ENCODE data around the gene PDCL2. TPM values are rescaled to one million over a fixed set of nuclear protein-coding genes. Genes with fewer than 3 reads are reported as not detected.

PDCL2 gene
- total and polyA plus RNA-seq, 10 of the 15 experiments (the other 5 are each of a cell fraction or from before 2014, with no cell fraction given), result not detected

DNA sequence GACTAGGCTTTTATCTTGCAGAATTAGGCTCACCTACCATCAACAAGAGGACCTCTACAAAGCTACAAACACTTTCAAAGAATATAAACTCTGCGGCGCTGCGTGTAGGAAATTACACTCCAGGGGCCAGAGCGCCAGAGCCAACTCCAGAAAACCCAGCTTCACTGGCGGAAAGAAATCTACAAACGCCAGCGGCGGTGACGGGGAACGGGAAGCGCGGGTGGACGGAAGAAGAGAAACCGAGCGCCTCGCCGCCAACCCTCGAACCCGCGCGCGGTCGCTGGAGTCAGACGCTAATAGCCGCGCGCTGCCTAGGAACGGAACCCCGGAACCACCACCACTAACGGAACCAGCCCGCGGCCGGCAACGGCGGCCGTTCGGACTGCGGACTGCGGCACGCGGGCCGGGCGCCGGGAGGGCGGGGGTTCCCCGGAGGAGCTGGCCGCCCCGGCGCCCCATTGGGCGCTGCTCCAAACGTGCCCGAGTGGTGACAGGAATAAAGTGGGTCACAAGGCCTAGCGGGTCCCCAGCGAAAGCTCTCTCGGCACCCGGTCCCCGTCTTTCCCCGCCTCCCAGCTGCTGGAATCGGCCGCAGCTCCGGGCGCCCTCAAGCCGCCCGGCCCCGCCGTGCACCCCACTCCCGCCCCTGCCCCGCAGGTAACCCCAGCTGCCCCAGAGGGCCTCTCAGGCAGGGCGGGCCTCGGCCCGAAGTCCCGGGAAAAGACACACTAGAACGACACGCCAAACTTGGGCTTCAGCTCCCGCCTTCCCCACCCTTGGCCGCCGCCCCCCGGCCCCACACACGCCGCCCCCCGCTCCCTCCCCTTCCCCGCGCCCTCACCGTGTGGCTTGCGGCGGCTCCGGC lies 46.2 kb downstream of the PDCL2 start (continued):
- TF ChIP-seq RCOR1 (conservative IDR thresholded peaks at IDR 0.05; ENCODE audit: low read depth, low read length) (0 out of 2 replicates have a peak, but pooled peaks have one; percentile 19), ZNF207 (IDR thresholded peaks at IDR 0.05; ENCODE audit: borderline replicate concordance) (peak; percentile 60; the same call in 1 of the 2 replicates), NBN (IDR thresholded peaks at IDR 0.05) (peak; percentile 48; the same call in 1 of the 2 replicates)

DNA sequence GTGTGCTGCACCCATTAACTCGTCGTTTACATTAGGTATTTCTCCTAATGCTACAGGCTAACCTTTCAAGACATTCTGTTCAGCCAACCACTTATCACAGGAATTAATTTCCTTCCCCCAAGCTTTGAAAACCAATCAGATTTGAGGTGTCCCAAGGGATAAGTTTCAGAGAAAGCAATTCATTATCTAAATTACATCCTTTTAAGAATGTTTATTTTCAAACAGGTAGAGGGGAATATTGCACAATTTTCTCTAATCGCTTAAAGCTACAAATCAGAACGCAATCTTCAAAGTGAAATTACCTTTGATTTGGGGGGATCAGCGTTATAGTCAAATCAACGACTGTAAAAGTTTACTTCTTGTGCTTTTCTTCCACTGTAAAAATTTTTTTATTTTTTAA lies 46.9 kb downstream of the PDCL2 start:
- ATAC-seq (no peak), FAIRE-seq (no peak), DNase-seq (ENCODE audit: low read depth, low spot score) (no peak)
- H3K79me2 ChIP-seq (ENCODE audit: control insufficient read depth, insufficient read depth, low read length), result peaks cover 38% of the 10 kb centered on the region
- no peaks in the 10 kb centered on the region for H3K9me3 ChIP-seq (replicated peaks; ENCODE audit: control insufficient read depth, insufficient read depth, low read length)
- peak overlapping the region; percentile 85 for H3K27ac ChIP-seq (ENCODE audit: control insufficient read depth, insufficient read depth)
- ChIA-PET SMC1A (ENCODE audit: uncharacterized antibody, unreplicated experiment) (interaction anchor here (0.8 to 1.7 kb wide), 8 partner anchors 12 to 321 kb away, joined by 3 to 5 read pairs (median 4); partner anchors contain the start of genes SRD5A3 and TMEM165), POLR2A (interaction anchor here (0.6 to 2.5 kb wide), 4 partner anchors 41 to 150 kb away, joined by 3 to 10 read pairs (median 4); no protein-coding TSS in a partner anchor), CTCF (interaction anchor here (1.2 to 2.6 kb wide), 3 partner anchors 9 to 322 kb away, joined by 4 to 10 read pairs (median 5); no protein-coding TSS in a partner anchor), RAD21 (ENCODE audit: unreplicated experiment) (interaction anchor here (0.7 to 3.2 kb wide), 4 partner anchors 25 to 403 kb away, joined by 3 to 22 read pairs (median 7); partner anchors contain the start of gene TMEM165)
- H2AFZ ChIP-seq (ENCODE audit: control insufficient read depth, low read depth, low read length), result peak overlapping the region; percentile 73
- H3K9ac ChIP-seq (ENCODE audit: control insufficient read depth, insufficient read depth, low read length), result peak overlapping the region; percentile 87
- H3K27me3 ChIP-seq (replicated peaks in 1 of 2; ENCODE audit: control insufficient read depth in 2 of 2, insufficient read depth in 2 of 2, low read length in 1 of 2), result no peaks in the 10 kb centered on the region
- H3K4me3 ChIP-seq, result peak overlapping the region; percentile 80
- in situ Hi-C loops (cut with MboI) (loop anchor here (5.0 kb wide), 1 partner anchor 148 kb away; the partner anchor contains the start of gene TMEM165), intact Hi-C loops (cut with micrococcal nuclease; ENCODE audit: unreplicated experiment) (loop anchor here (5.0 to 10.0 kb wide), 2 partner anchors 98 to 890 kb away; partner anchors contain the start of genes PAICS and PPAT)
- 7% methylated on average over 6 of the region's 6 CpGs for WGBS (ENCODE audit: insufficient coverage, insufficient replicate concordance, low lambda C conversion rate, missing lambda C conversion rate)
- TSS peak; percentile 50 for BruUV-seq (replicated peaks)
- H3K4me2 ChIP-seq (ENCODE audit: control insufficient read depth, insufficient read depth), result peak overlapping the region; percentile 85
- no peaks in the 10 kb centered on the region for H4K20me1 ChIP-seq (ENCODE audit: control insufficient read depth, insufficient read depth)
- TF ChIP-seq BHLHE40 (IDR thresholded peaks at IDR 0.05; ENCODE audit: borderline replicate concordance in 1 of 2, low read depth in 2 of 2, low read length in 1 of 2) (no peak), KDM1A (IDR thresholded peaks at IDR 0.05; ENCODE audit: borderline replicate concordance) (no peak), POLR2AphosphoS2 (IDR thresholded peaks at IDR 0.05; ENCODE audit: low read depth, low read length) (no peak)
- H3K36me3 ChIP-seq (ENCODE audit: control insufficient read depth in 2 of 2, insufficient read depth in 2 of 2, low read length in 1 of 2), result no peaks in the 10 kb centered on the region
- H3K4me1 ChIP-seq (ENCODE audit: control insufficient read depth, insufficient read depth, low read length), result no peaks in the 10 kb centered on the region
